Suprapubic skin (tissue), 3 donors: Measurements from ENCODE around the gene XXYLT1.

Experiments used
- EP300 ChIP-seq: sonication (generic); formaldehyde crosslinking; IDR thresholded peaks from one replicate; pipeline ENCODE4 v1.6.1; 2017; ENCODE audit warnings: antibody characterized with exemption
- POLR2A ChIP-seq, 2 donors: fragments of 450-650 bp; IDR thresholded peaks; one replicate each; pipeline ENCODE4 v1.6.1; 2017; ENCODE audit warnings: antibody characterized with exemption in 2 of 2, mild to moderate bottlenecking in 2 of 2, moderate library complexity in 2 of 2
- TF ChIP-seq, protein P1 (sequence below), 2 donors: fragments of 200-600 bp in 1 of 2; fragments of 450-650 bp in 1 of 2; sonication (generic) in 1 of 2; IDR thresholded peaks; one replicate each; pipeline ENCODE4 v1.5.1; 2016 to 2019; ENCODE audit warnings: antibody characterized with exemption in 2 of 2, mild to moderate bottlenecking in 1 of 2, moderate library complexity in 1 of 2

GRCh38 chr3:195113536-195114425 lies 157.2 kb downstream of the XXYLT1 start:
- TF ChIP-seq, protein P1, sequence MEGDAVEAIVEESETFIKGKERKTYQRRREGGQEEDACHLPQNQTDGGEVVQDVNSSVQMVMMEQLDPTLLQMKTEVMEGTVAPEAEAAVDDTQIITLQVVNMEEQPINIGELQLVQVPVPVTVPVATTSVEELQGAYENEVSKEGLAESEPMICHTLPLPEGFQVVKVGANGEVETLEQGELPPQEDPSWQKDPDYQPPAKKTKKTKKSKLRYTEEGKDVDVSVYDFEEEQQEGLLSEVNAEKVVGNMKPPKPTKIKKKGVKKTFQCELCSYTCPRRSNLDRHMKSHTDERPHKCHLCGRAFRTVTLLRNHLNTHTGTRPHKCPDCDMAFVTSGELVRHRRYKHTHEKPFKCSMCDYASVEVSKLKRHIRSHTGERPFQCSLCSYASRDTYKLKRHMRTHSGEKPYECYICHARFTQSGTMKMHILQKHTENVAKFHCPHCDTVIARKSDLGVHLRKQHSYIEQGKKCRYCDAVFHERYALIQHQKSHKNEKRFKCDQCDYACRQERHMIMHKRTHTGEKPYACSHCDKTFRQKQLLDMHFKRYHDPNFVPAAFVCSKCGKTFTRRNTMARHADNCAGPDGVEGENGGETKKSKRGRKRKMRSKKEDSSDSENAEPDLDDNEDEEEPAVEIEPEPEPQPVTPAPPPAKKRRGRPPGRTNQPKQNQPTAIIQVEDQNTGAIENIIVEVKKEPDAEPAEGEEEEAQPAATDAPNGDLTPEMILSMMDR (IDR thresholded peaks at IDR 0.05) = no peak
- TF ChIP-seq POLR2A (IDR thresholded peaks at IDR 0.05) = no peak
- no peak for TF ChIP-seq EP300
